Mesenchymal stem cell (in vitro differentiated cells and primary cell): ENCODE results near the gene PGGHG.

Source experiments
- DNase-seq: peaks from one replicate; pipeline ENCODE4 v3.0.0-alpha.2; 2013
- H2AFZ ChIP-seq: one replicate; pipeline ENCODE4 v1.6.1; 2013; ENCODE audit warnings: low read depth, mild to moderate bottlenecking, control low read depth, inconsistent platforms, low read length, moderate library complexity
- H2AK5ac ChIP-seq: 2 replicates; pipeline ENCODE4 v1.6.1; 2013; ENCODE audit warnings: low read length, moderate library complexity, mild to moderate bottlenecking, inconsistent platforms; ENCODE audit not compliant: severe bottlenecking
- H2BK120ac ChIP-seq: one replicate; pipeline ENCODE4 v1.6.1; 2013; ENCODE audit warnings: low read depth, mild to moderate bottlenecking, inconsistent platforms, low read length, moderate library complexity
- H2BK12ac ChIP-seq, 2 experiments: one replicate each; pipeline ENCODE4 v1.6.1; 2013; ENCODE audit warnings: inconsistent platforms in 2 of 2, low read length in 2 of 2, mild to moderate bottlenecking in 2 of 2, moderate library complexity in 2 of 2, control low read depth in 1 of 2
- H2BK15ac ChIP-seq: one replicate; pipeline ENCODE4 v1.6.1; 2013; ENCODE audit warnings: mild to moderate bottlenecking, low read depth, inconsistent platforms; ENCODE audit not compliant: poor library complexity, severe bottlenecking
- H2BK5ac ChIP-seq: 2 replicates; pipeline ENCODE4 v1.6.1; 2013; ENCODE audit warnings: low read depth, mild to moderate bottlenecking, low read length, control low read depth, inconsistent platforms; ENCODE audit not compliant: poor library complexity, severe bottlenecking
- H3K14ac ChIP-seq, 2 experiments: one replicate each; pipeline ENCODE4 v1.6.1; 2013; ENCODE audit warnings: inconsistent platforms in 2 of 2, low read length in 2 of 2, control low read depth in 1 of 2, mild to moderate bottlenecking in 1 of 2, moderate library complexity in 1 of 2
- H3K18ac ChIP-seq, 2 experiments: one replicate each; pipeline ENCODE4 v1.6.1; 2013; ENCODE audit warnings: inconsistent platforms in 2 of 2, low read length in 2 of 2, control low read depth in 1 of 2, low read depth in 1 of 2, mild to moderate bottlenecking in 1 of 2
- H3K23ac ChIP-seq, 2 experiments: one replicate each; pipeline ENCODE4 v1.6.1; 2013; ENCODE audit warnings: inconsistent platforms in 2 of 2, low read length in 2 of 2, mild to moderate bottlenecking in 2 of 2, moderate library complexity in 2 of 2, control low read depth in 1 of 2
- H3K27ac ChIP-seq: 2 replicates; pipeline ENCODE4 v1.5.1; 2013; ENCODE audit warnings: mild to moderate bottlenecking, moderate library complexity, low read length, control low read depth, inconsistent platforms; ENCODE audit not compliant: poor library complexity, severe bottlenecking
- H3K27me3 ChIP-seq, 2 experiments: 2 replicates each; pipeline versions ENCODE4 v1.6.1 to v1.7.0; 2013; ENCODE audit warnings: low read length in 2 of 2, mild to moderate bottlenecking in 2 of 2, moderate library complexity in 2 of 2, control low read depth in 1 of 2, inconsistent platforms in 1 of 2; ENCODE audit not compliant: control insufficient read depth in 1 of 2, insufficient read depth in 1 of 2
- H3K36me3 ChIP-seq, 2 experiments: 2 replicates each; pipeline versions ENCODE4 v1.6.1 to v1.7.0; 2013; ENCODE audit warnings: low read length in 2 of 2, control low read depth in 1 of 2, inconsistent platforms in 1 of 2, low read depth in 1 of 2, mild to moderate bottlenecking in 1 of 2; ENCODE audit not compliant: insufficient read depth in 2 of 2, control insufficient read depth in 1 of 2
- H3K4ac ChIP-seq, 2 experiments: one replicate each; pipeline ENCODE4 v1.6.1; 2013; ENCODE audit warnings: inconsistent platforms in 2 of 2, low read length in 2 of 2, mild to moderate bottlenecking in 2 of 2, moderate library complexity in 2 of 2, control low read depth in 1 of 2, low read depth in 1 of 2
- H3K4me1 ChIP-seq: 2 replicates; pipeline ENCODE4 v1.6.1; 2013; ENCODE audit warnings: low read depth, low read length, control low read depth; ENCODE audit not compliant: control insufficient read depth, insufficient read depth
- H3K4me2 ChIP-seq: 2 replicates; pipeline ENCODE4 v1.6.1; 2013; ENCODE audit warnings: low read length, mild to moderate bottlenecking, inconsistent platforms; ENCODE audit not compliant: poor library complexity, severe bottlenecking
- H3K4me3 ChIP-seq, 2 experiments: 2 replicates each; pipeline versions ENCODE4 v1.5.1 to v1.7.0; 2013; ENCODE audit warnings: low read length in 2 of 2, mild to moderate bottlenecking in 2 of 2, control low read depth in 1 of 2, low read depth in 1 of 2; ENCODE audit not compliant: insufficient read depth in 1 of 2
- H3K79me1 ChIP-seq: replicated peaks from 2 replicates; pipeline ENCODE4 v1.6.1; 2013; ENCODE audit warnings: mild to moderate bottlenecking, control low read depth, low read length, inconsistent platforms; ENCODE audit not compliant: poor library complexity, severe bottlenecking
- H3K9ac ChIP-seq: 2 replicates; pipeline ENCODE4 v1.7.0; 2013; ENCODE audit warnings: mild to moderate bottlenecking, low read length, moderate library complexity
- H3K9me3 ChIP-seq: 2 replicates; pipeline ENCODE4 v1.7.0; 2013; ENCODE audit warnings: mild to moderate bottlenecking, low read length; ENCODE audit not compliant: control insufficient read depth
- H4K8ac ChIP-seq: one replicate; pipeline ENCODE4 v1.6.1; 2013; ENCODE audit warnings: inconsistent platforms, mild to moderate bottlenecking, low read length, moderate library complexity
- H4K91ac ChIP-seq: one replicate; pipeline ENCODE4 v1.6.1; 2013; ENCODE audit warnings: mild to moderate bottlenecking, low read length, inconsistent platforms
- WGBS: methylation state at CpG from one replicate; pipeline ENCODE4 v1.1.7; 2013; ENCODE audit warnings: mixed read lengths; 5-methylcytosine and 5-hydroxymethylcytosine counted together

The PGGHG gene

GRCh38 chr11:293271-293851 is 4.4 kb downstream of the PGGHG start:
- no peak overlapping the region for H3K23ac ChIP-seq
- H3K14ac ChIP-seq = no peak overlapping the region
- H3K27ac ChIP-seq = no peak overlapping the region
- H3K4me2 ChIP-seq = no peak overlapping the region
- no peak overlapping the region for H2BK5ac ChIP-seq
- H2AK5ac ChIP-seq = no peak overlapping the region
- 84% methylated on average over 17 of the region's 18 CpGs for WGBS
- peaks cover 9% of the 10 kb centered on the region for H3K79me1 ChIP-seq
- H2BK120ac ChIP-seq = no peak overlapping the region
- no peak overlapping the region for H4K91ac ChIP-seq
- peaks cover 0 to 59% of the 10 kb centered on the region in 2 experiments for H3K36me3 ChIP-seq
- H3K27me3 ChIP-seq = peaks cover 0 to 30% of the 10 kb centered on the region in 2 experiments
- H2BK12ac ChIP-seq = no peak overlapping the region
- H2BK15ac ChIP-seq = no peak overlapping the region
- H3K4ac ChIP-seq = no peak overlapping the region
- H3K4me1 ChIP-seq = peaks cover 34% of the 10 kb centered on the region
- H3K9ac ChIP-seq = no peak overlapping the region
- no peak for DNase-seq
- H3K18ac ChIP-seq = no peak overlapping the region
- H4K8ac ChIP-seq = no peak overlapping the region
- H3K4me3 ChIP-seq = no peak overlapping the region
- H3K9me3 ChIP-seq = no peaks in the 10 kb centered on the region
- no peak overlapping the region for H2AFZ ChIP-seq

GRCh38 chr11:293852-294661 is 5.1 kb downstream of the PGGHG start:
- Histone ChIP-seq H2BK5ac (no peak overlapping the region), H3K9ac (no peak overlapping the region), H3K4me2 (no peak overlapping the region), H4K8ac (no peak overlapping the region), H2AK5ac (no peak overlapping the region), H2BK12ac (no peak overlapping the region), H2BK120ac (no peak overlapping the region), H4K91ac (no peak overlapping the region), H3K79me1 (peaks cover 9% of the 10 kb centered on the region), H3K4ac (no peak overlapping the region), H3K4me1 (peaks cover 33% of the 10 kb centered on the region), H3K14ac (no peak overlapping the region), H3K18ac (no peak overlapping the region), H2BK15ac (no peak overlapping the region), H3K36me3 (peaks cover 0 to 59% of the 10 kb centered on the region in 2 experiments), H2AFZ (no peak overlapping the region), H3K23ac (no peak overlapping the region), H3K9me3 (no peaks in the 10 kb centered on the region), H3K4me3 (no peak overlapping the region), H3K27me3 (peaks cover 0 to 35% of the 10 kb centered on the region in 2 experiments), H3K27ac (no peak overlapping the region)
- no peak for DNase-seq
- WGBS = 94% methylated on average over 27 of the region's 27 CpGs

- Histone ChIP-seq H3K14ac (no peak overlapping the region), H3K9me3 (no peaks in the 10 kb centered on the region), H2BK12ac (no peak overlapping the region), H2BK5ac (no peak overlapping the region), H3K27me3 (peaks cover 0 to 40% of the 10 kb centered on the region in 2 experiments), H3K23ac (no peak overlapping the region), H3K79me1 (peaks cover 6% of the 10 kb centered on the region), H2BK120ac (no peak overlapping the region), H3K9ac (no peak overlapping the region), H4K8ac (no peak overlapping the region), H2AFZ (no peak overlapping the region), H3K36me3 (peaks cover 0 to 59% of the 10 kb centered on the region in 2 experiments), H3K27ac (no peak overlapping the region), H2BK15ac (no peak overlapping the region), H3K18ac (no peak overlapping the region), H4K91ac (no peak overlapping the region), H3K4ac (no peak overlapping the region), H3K4me2 (no peak overlapping the region), H3K4me3 (no peak overlapping the region), H3K4me1 (peaks cover 28% of the 10 kb centered on the region), H2AK5ac (no peak overlapping the region)
- DNase-seq = no peak
- 98% methylated on average over 16 of the region's 16 CpGs for WGBS
Observed at GRCh38 chr11:294780-295179, 5.9 kb downstream of the PGGHG start.

GRCh38 chr11:295351-296170 is 6.6 kb downstream of the PGGHG start:
- H3K9me3 ChIP-seq = no peaks in the 10 kb centered on the region
- peaks cover 0 to 48% of the 10 kb centered on the region in 2 experiments for H3K27me3 ChIP-seq
- H3K9ac ChIP-seq = no peak overlapping the region

More at GRCh38 chr11:295351-296170, 6.6 kb downstream of the PGGHG start:
- Histone ChIP-seq H3K14ac (no peak overlapping the region), H3K4me2 (no peak overlapping the region), H4K91ac (no peak overlapping the region), H3K4me3 (no peak overlapping the region), H4K8ac (no peak overlapping the region), H2BK15ac (no peak overlapping the region), H2BK5ac (no peak overlapping the region), H2BK120ac (no peak overlapping the region), H3K23ac (no peak overlapping the region), H3K18ac (no peak overlapping the region), H3K4me1 (peaks cover 20% of the 10 kb centered on the region), H2AK5ac (no peak overlapping the region), H3K79me1 (peaks cover 1% of the 10 kb centered on the region), H2AFZ (no peak overlapping the region), H3K36me3 (peaks cover 0 to 54% of the 10 kb centered on the region in 2 experiments), H3K4ac (no peak overlapping the region), H3K27ac (no peak overlapping the region), H2BK12ac (no peak overlapping the region)
- WGBS = 80% methylated on average over 26 of the region's 26 CpGs
- no peak for DNase-seq
